HG03108 (cell line): Measurements from ENCODE around the gene BST2.

Source experiments
- ATAC-seq: cut with Tn5 transposase; IDR thresholded peaks from one replicate; pipeline ENCODE4 v1.9.1; 2021; ENCODE audit warnings: moderate library complexity; ENCODE audit not compliant: unreplicated experiment

The BST2 gene, protein sequence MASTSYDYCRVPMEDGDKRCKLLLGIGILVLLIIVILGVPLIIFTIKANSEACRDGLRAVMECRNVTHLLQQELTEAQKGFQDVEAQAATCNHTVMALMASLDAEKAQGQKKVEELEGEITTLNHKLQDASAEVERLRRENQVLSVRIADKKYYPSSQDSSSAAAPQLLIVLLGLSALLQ

DNA sequence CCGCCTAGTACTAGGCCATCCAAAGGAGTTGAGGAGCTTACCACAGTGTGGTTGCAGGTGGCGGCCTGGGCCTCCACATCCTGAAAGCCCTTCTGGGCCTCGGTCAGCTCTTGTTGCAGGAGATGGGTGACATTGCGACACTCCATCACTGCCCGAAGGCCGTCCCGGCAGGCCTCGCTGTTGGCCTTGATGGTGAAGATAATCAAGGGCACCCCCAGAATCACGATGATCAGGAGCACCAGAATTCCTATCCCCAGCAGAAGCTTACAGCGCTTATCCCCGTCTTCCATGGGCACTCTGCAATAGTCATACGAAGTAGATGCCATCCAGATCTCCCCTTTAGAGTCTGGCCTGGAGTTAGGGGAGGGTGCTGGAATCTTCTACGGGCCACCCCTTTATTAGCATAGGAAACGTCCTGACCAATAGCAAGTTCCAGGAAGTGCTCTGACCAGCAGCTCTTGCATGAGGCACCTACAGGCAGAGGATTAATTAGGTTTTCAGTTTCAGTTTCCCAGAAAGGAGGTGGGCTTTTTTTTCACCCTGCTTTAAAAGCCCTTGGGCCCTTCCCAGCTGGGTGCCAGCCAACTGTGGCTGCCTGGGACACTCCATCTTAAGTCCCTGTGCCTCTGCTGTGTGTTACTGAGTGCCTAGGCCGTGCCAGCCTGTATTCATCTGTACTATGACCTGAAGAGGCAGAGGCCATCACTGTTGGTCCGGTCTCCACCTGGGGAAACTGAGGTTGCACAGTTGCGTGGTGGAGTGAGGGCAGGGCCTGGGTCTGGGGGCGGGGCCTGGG, at the start of gene BST2:
Gene BST2, minus strand, starts transcription at position 381 of the 796 bp plus-strand sequence. Its CDS starts 55 bp downstream, at position 326.
- peak; percentile 61 for ATAC-seq

DNA sequence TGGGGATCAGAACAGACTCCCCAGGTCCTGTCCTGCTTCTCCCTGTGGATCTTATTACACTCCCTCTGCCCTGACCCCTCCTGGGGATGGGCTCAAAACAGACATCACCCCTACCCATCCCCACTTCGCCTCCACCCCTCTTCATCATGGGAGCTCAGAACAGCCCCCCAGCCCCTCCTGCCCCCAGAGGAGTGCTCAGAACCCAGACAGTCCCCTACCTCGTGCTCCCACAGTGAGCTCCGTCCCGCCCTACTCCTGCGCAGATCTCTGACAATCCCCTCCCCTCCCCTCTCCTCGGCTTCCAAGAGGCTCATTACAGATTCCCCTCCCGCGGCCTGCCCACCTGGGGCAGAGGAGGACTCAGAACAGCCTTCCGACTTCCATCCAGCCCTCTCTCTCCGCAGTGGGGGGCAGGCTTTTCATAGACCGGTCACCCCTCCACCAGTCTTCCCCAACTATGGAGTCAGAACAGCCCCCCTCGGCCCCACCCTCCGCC, 49.2 kb upstream of the BST2 start:
- ATAC-seq: no peak

DNA sequence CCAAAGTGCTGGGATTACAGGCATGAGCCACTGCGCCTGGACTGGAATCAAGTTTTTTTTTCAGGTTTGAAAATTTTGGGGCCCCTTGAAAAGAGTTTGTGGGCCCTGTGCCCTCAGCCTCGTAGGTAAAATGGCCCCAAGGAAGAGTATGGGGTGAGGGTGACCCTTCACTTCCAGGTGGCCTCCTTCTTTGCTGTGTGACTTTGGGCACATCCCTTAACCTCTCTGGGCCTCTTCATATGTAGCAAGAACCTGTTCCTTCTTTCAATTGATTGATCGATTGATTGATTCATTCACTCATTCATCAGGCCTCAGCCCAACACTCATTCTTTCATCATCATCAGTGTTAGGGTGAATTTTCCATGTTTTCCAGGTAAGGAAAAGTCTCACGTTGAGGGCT, 46.4 kb upstream of the BST2 start:
- ATAC-seq: no peak

DNA sequence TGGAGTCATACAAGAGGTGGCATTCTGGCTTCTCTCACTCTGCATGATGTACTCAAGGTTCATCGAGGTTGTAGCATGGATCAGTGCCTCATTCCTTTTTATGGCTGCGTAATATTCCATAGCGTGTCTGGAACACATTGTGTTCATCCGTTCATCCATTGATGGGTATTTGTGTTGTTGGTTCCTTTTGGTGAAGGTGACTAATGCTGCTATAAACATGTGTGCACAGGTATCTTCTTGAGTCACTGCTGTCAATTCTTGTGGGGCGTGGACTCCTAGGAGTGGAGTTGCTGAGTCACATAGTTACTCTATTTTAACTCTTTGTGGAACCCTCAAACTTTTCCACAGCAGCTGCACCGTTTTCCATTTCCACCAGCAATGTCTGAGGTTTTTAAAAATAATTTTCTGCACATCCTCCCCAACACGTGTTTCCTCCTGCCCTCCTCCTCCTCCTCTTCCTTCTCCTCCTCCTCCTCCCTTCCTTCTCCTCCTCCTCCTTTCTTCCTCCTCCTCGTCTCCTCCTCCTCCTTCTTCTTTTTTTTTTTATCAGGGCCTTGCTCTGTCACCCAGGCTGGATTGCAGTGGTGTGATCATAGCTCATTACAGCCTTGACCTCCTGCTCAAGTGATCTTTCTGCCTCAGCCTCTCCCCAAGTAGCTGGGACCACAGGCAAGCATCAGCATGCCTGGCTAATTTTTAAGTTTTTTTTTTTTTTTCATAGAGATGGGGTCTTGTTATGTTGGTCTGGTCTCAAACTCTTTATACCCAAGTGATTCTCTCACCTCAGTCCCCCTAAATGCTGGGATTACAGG, 45.0 kb upstream of the BST2 start:
- no peak for ATAC-seq

DNA sequence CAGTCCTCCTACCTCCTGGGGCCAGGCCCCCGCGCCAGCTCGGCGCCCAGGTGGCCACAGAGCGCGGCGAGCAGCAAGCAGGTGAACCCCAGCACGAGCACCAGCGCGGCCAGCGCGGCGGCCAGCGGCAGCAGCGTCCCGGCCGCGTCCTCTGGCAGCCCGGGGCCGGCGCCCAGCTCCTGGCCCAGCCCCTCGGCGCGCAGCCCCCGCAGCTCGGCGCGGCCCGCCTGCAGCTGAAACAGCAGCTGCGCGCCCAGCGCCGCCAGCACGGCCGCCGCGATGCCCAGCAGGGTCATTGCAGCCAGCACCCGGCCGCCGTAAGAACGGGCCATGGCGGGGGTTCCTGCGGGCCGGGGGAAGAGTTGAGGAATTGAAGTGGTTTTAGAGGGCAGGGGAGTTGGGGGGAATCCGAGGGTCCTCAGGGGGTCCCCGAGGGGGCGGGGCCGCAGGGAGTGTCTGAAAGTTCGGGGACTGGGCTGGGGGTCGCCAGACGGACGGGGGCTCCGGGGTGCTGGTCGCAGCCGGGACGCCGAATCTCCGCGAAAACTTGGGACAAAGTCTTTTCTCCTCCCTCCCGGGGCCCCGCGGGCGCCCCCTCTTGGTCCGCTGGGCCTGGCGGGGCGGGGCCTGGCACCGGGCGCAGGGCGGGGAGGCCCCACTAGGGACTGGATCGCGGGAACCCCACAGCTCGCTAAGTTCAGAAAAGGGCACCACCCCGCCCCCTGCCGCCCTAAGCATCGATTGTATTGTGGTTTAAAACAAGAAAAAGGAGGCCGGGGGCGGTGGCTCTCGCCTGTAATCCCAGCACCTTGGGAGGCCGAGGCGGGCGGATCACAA, 42.9 kb upstream of the BST2 start, which contains the start of gene TMEM221:
Gene TMEM221, minus strand, starts transcription at position 538 of the 837 bp plus-strand sequence. Its CDS starts 206 bp downstream, at position 332.
- no peak for ATAC-seq

DNA sequence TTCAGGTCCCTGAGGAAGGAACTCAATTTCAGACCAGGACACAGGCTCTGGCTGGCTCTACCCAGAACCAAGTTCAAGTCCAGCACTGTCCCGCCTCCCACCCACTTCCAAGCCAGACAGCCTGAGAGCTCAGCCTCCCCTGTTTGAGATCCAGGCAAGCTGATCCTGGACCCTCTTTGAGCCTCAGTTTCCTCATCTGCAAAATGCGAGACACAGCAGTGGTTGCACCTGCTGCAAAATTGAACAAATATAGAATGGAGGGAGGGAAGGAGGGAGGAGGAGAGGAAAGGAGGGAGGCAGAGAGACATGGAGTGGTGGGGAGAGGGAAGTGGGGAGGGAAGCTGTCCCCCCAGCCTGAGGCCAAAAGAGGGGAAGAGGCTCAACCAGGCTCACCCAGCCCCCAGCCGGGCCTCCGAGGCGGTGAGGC, 42.3 kb upstream of the BST2 start:
- ATAC-seq: no peak

DNA sequence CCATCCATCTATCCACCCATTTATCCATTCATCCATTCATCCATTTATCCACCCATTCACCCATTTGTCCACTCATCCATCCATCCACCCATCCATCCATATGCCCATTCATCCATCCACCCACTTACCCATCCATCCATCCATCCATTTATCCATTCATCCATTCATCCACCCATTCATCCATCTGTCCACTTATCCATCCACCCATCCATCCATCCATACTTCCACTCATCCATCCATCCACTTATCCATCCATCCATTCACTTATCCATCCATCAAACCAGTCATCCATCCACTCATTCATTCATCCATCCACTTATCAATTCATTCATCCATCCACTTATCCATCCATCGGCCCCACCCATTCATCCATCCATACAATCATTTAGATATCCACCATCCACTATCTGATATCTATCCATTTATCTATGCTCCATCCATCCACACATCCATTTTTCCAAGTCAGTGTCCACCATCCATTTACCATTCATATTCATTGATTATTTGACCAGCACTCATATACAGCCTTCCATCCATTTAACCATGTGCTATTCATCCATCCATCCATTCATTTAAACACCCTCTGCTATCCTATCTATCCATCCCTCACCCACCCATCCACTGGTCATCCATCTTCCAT, 40.2 kb upstream of the BST2 start:
- ATAC-seq: no peak

DNA sequence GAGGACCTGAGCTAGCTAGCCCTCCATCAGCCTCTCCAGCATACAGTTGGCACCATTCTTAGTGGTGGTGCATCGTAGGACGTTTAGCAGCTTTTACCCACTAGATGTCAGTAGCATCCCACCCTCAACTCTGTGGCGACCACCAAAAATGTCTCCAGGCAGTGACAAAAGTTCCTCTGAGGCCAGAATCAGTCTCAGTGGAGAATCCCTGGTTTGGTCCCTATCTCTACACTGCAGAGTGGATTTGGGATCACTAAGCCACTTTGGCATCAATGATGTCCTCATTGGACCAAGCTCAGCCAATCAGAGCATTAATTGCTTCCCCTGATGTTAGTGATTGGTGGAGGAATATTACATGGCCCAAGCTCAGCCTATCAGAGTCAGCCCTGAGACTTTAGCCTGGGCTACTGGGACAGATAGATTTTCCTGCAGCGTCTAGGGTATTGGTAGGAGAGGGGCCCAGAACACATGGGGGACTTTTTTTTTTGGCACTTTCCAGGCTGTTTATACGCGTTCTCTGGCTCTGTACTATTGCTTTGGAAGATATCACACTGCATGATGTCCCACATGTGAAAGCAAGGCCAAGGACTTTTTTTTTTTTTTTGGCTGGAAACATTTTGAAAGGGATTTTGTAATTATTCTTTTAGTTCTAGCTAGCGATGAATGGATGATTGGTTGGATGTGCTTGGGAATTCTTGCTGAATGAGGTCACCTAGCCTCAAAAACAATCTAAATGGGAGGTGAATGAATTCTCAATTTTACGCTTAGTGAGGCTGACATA, 36.0 kb upstream of the BST2 start:
- ATAC-seq: no peak

DNA sequence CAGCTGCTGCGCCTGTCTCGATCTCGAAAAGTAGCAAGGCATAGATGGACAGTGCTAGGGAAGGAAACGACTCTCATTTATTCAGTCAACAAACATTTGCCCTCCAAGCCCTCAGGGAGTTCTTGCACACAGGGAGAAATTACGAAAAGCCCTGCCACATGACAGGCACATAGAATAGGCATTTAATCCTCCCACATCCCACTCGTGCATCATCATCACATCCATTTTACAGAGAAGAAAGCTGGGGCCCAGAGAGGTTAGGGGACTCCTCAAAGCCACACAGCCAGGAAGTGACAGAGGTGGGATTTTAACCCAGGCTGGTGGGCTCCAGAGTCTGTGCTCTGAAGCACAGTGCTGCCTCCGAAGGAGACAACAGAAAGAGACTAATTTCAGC, 31.4 kb upstream of the BST2 start:
- no peak for ATAC-seq

DNA sequence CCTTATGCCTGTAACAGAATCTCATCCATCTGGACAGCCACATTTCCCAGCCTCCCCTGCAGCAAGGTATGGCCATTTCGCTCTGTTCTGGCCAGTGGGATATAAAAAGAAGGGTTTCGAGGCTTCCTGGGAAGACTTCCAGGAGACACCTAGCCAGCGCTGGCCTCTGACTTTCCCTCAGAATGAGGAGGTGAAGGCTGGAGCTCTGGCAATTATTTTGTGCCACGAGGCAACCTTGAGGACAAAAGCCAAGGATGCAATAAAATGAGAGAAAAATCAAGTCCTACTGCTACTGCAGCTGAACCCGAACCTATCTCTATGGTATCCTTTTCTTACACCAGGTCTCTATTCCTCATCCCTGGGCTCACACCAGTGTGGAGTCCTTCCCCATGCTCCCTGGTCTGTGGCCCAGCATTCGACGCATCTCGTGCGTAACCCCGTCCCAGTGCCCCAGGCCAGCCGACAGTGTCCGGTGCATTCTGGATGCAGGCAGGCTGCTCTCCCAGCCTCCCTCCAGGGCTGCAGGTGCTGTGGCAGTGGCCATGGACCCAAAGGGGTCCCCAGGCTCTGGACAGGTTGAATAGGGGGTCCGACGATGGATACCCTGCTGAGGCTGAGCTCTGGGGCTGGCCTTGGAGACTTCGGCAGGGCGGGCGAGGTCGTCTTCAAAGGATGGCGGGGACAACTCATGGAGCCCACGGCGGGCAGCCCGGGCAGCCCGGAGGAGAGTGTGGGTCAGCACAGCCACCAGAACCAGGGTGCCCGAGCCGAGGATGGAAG, 30.9 kb upstream of the BST2 start:
- no peak for ATAC-seq

DNA sequence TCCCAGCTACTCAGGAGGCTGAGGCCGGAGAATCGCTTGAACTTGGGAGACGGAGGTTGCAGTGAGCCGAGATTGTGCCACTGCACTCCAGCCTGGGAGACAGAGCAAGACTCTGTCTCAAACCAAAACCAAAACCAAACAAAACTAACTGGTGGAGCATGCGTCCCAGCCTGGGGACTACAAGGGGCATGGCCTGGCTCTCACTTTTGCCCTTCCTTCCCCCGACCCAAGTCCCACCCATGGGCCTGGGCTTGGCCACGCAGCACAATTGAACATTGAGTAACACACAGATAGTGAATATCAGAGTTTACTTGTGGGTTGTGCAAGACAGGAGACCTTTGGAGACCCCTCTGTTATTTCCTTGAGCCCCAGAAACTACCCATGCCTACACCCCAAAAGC, 29.8 kb upstream of the BST2 start:
- no peak for ATAC-seq

DNA sequence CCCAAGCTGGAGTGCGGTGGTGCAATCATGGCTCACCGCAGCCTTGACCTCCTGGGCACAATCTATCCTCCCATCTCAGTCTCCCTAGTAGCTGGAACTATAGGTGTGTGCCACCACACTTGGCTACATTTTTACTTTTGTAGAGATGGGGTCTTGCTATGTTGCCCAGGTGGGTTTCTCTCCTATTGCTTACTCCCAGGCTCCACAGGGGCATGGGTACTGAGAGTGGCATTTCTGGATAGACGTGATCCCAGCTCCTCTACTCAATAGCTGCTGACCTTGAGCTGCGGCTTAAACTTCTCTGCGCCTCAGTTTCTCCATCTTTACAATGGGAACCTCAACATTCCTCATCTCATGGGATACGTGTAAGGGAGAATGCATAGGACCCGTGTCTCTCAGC, 26.0 kb upstream of the BST2 start:
- no peak for ATAC-seq

DNA sequence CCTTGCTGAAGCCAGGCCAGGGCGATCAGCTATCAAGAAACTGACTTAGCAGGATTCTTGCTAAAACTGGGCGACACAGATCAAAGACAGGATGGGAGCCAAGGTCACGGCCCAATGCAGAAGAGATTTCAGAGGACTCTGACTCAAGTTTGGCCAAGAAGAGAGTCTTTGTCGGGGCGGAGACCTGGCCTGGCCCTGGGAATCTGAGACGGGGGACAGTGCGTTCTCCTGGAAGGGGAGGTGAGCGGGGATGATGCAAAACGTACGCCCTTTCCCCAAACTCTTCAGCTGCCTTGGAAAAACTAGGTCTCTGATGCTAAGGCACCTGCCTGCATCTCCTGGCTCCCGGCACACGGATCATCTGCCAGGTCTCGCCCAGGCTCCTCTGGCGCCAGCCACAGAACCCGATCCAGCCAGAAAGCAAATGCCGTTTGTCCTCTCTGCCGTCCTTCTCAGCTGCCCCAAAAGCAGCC, 24.2 kb upstream of the BST2 start:
- ATAC-seq: no peak

DNA sequence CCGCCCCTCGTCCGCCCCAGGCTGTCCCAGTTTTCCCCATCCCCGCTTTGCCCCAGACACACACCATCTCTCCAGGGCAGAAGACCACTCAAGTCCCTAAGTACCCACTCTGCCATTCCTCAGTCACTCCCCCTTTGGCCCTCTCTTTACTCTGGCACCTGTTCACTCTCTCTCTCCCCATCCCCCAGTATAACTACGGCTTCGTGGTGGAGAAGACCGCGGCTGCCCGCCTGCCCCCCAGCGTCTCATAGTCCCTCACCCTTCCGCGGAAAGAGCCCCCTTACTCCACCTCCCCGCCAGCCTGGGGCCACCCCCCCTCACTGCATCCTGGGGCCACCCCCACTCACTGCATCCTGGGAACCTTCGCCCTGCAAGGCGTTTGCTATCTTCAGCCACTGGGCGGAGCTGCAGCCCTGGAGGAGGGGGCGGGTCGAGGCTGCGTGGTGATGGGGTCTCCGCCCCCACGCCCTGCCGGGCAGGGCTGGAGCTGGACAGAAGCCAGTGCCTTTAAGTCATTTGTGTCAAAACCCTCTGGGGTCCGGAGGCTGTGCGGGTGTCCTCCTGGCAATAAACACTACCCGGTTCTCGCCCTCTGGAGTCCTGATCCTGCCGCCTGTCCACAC, 19.4 kb upstream of the BST2 start:
- ATAC-seq: no peak

DNA sequence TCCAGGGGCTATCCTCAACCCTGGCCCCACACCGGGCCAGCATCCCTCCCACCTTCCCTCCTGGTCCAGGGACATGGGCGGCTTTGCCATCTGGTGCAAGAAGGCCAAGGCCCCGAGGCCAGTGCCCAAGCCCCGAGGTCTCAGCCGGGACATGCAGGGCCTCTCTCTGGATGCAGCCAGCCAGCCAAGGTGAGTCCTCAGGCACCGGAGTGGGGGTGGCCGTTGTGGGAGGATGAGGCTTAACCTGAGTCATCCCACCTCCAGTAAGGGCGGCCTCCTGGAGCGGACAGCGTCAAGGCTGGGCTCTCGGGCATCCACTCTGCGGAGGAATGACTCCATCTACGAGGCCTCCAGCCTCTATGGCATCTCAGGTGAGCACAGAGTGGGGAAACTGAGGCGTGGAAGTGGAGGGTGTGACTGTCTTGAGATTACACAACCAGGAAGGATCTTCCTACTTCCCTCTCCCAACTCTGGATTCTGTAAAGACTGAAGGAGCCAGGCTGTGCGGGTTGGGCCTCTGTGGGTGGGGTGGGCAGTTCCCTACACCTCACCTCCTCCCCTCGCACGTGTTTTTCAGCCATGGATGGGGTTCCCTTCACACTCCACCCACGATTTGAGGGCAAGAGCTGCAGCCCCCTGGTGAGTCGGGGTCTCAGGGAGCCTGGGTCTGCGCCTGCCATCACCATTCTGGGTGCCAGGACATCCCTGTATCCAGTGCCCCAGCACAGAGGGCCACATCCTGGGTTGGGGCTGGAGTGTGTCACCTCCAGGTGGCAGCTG, 18.2 kb upstream of the BST2 start:
- ATAC-seq: no peak

DNA sequence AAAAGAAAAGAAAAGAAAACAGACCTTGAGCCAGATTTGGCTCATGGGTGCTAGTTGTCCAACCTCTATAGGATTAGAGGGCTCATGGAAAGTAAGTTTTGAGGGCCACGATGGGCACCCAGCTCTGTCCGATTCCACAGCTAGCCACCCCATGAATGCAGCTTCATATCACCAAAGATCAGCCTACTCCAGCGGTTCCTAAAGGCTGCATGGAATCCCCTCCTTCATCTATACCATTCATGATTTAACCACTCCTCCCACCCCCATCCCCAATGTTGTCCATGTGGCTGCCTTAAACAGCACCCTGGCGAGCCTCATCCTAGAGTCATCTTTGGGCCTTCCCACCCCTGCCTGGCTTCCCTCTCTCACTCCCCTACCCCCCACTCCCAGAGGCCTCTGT, 16.5 kb upstream of the BST2 start:
- ATAC-seq: no peak

DNA sequence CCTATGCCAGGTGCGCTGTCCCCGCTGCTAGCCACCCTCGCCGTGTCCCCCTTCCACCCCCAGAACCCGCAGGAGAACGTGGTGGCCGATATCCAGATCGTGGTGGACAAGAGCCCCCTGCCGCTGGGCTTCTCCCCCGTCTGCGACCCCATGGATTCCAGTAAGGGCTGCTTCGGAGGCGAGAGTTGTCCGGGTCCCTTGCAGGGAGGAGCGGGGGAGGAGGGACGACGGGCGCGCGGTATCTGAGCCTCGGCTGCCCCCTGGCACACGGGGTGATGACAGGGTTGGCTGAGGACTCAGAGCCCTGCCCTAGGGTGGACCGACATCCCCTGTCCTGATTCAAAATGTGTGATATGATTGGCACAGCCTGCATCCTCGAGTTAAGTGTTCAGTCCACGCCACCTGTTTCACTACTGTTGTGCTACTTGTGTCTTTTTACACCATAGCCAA, 15.1 kb upstream of the BST2 start:
- no peak for ATAC-seq
